Keratinocyte (primary cell): Measurements from ENCODE around the gene KIF2C.

Source experiments
- CTCF ChIP-seq, 3 experiments: IDR thresholded peaks in 1 of 3; conservative IDR thresholded peaks in 1 of 3; optimal IDR thresholded peaks in 1 of 3; 2 replicates in 2 of 3; 3 replicates in 1 of 3; pipeline versions ENCODE3 to v1.5.1; 2011; ENCODE audit warnings: low read length in 3 of 3, mild to moderate bottlenecking in 3 of 3, moderate library complexity in 2 of 3, control low read depth in 1 of 3, inconsistent platforms in 1 of 3; ENCODE audit not compliant: insufficient read depth in 2 of 3; ENCODE audit errors: extremely low read depth in 1 of 3
- EZH2 ChIP-seq: IDR thresholded peaks from one replicate; pipeline ENCODE4 v1.6.1; 2012; ENCODE audit warnings: inconsistent platforms, mild to moderate bottlenecking, low read length, moderate library complexity

- TF ChIP-seq CTCF (optimal IDR thresholded peaks at IDR 0.05 in 1 of 3, IDR thresholded peaks at IDR 0.05 in 1 of 3, conservative IDR thresholded peaks at IDR 0.05 in 1 of 3; ENCODE audit: extremely low read depth in 1 of 3, insufficient read depth in 2 of 3, low read length in 3 of 3) (no peak), EZH2 (no peak)
Observed at GRCh38 chr1:44798481-44799365, 59.1 kb downstream of the KIF2C start.
